Psoas muscle (tissue), 8 donors: ENCODE results near the gene FZD10. TPM values are rescaled to one million over a fixed set of nuclear protein-coding genes. Genes with fewer than 3 reads are reported as not detected.

Experiments used
- ATAC-seq, 4 donors: fragments of 200-7000 bp; cut with Tn5 transposase; one replicate each; pipeline ENCODE4 v1.9.1; 2020; ENCODE audit warnings: moderate library complexity in 3 of 4, mild to moderate bottlenecking in 2 of 4
- DNase-seq, 2 donors: peaks; one replicate each; pipeline ENCODE4 v3.0.0-alpha.2; 2020
- H3K27ac ChIP-seq: fragments of 200-600 bp; one replicate; pipeline ENCODE4 v1.8.0; 2022
- H3K27me3 ChIP-seq, 3 donors: fragments of 200-600 bp in 1 of 3; one replicate each; pipeline versions ENCODE4 v1.6.1 to v1.8.0; 2013 to 2022; ENCODE audit warnings: low read length in 2 of 3, mild to moderate bottlenecking in 2 of 3, moderate library complexity in 1 of 3; ENCODE audit not compliant: insufficient read depth in 3 of 3
- H3K36me3 ChIP-seq, 2 donors: fragments of 200-600 bp in 1 of 2; one replicate each; pipeline versions ENCODE4 v1.6.1 to v1.8.0; 2013 to 2022; ENCODE audit warnings: low read depth in 1 of 2, mild to moderate bottlenecking in 1 of 2, moderate library complexity in 1 of 2; ENCODE audit not compliant: insufficient read depth in 1 of 2
- H3K4me1 ChIP-seq: fragments of 200-600 bp; one replicate; pipeline ENCODE4 v1.8.0; 2022
- H3K4me3 ChIP-seq: fragments of 200-600 bp; one replicate; pipeline ENCODE4 v1.8.0; 2022; ENCODE audit warnings: mild to moderate bottlenecking
- H3K9me3 ChIP-seq: fragments of 200-600 bp; one replicate; pipeline ENCODE4 v1.8.0; 2022
- WGBS, 3 donors: extraction: QIAGEN DNeasy Blood & Tissue Kit; methylation state at CpG; one replicate each; pipeline versions ENCODE4 v1.1.6 to v1.1.7; 2013; 5-methylcytosine and 5-hydroxymethylcytosine counted together
- intact Hi-C, 2 donors: fragments of 100-400 bp; cut with DNase I; formaldehyde crosslinking; loops; one replicate each; pipeline versions ENCODE4 v1.11.0 to v1.14.2; 2022
- polyA plus RNA-seq, 3 donors: library from polyadenylated mRNA; stranded (reverse); fragments of 200-250 nt; gene quantifications; one replicate each; pipeline ENCODE4 v1.2.3, GENCODE V29; 2013
- total RNA-seq, 4 donors: library from RNA; stranded (reverse); fragmentation: NEBNext Ultra II Directional in 2 of 4; extraction: Animal tissue kit (Norgen Biotek cat#: 25700) in 2 of 4; gene quantifications; one replicate each; pipeline versions ENCODE4 v1.2.1 to v1.2.4, GENCODE V29; 2021 to 2023
- TF ChIP-seq, protein P1 (sequence below): fragments of 200-600 bp; IDR thresholded peaks from one replicate; pipeline ENCODE4 v1.8.0; 2022; ENCODE audit warnings: antibody characterized with exemption
- donor health status: healthy with polysubstance abuse.
- donor health status: DM: no; HTN: no; CAD: no; lungs with moderate emphysema.
- donor health status: Bipolar disorder and iron deficiency.
- donor health status: healthy.
- donor health status: DM: yes; HTN: yes; CAD: no.
- donor health status: DM: no; HTN: no; CAD: no.
- donor health status: DM: no; HTN: no; CAD: no.
- donor health status: DM: yes; HTN: yes; CAD: no.

FZD10 gene
- total and polyA plus RNA-seq, 7 donors: 0.17 to 0.68 (median 0.26) TPM

DNA sequence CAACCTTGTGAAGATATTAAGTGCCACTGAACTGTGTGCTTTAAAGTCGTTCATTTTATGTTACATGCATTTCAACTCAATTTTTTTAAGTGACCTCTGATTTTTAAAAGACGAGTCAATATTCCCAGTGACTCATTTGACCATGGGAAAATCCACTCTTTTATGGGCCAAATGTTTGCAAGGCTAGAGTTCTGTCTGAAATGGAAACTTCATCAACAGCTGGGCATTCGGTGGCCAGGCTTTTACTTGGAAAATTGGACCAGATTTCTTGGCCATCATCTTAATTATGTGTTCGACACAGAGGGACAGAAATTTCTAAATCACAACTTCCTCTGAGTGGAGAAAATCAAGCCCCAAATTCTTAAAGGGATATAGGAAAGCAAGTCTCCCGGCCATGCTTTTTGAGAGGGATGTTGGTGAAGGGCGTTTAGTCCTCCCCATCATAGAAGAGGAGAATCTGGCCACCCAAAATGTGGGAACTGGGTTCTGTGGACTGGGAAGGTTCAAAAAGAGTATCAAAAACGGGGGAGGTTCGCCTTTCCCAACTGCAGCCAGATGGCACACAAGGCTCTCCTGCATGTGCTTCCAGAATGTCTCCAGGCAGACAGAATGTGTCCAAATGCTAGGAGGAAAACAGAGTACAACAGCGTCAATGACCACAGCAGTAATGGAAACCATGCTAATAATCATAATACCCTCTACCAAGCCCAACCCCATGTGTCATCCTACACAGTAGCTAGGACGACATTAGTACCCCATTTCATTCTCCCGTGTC lies 40.9 kb upstream of the FZD10 start:
- WGBS, 3 donors: 21 to 31% (median 23%) methylated on average over 11 of the region's 11 CpGs
- intact Hi-C loops: no loop called here
- Histone ChIP-seq H3K9me3 (no peaks in the 10 kb centered on the region), H3K4me1 (no peaks in the 10 kb centered on the region), H3K27ac (peak overlapping the region; percentile 9), H3K4me3 (no peak overlapping the region), H3K36me3 (no peaks in the 10 kb centered on the region), H3K27me3 (peaks cover 0 to 15% (median 5%) of the 10 kb centered on the region in 3 donors)
- TF ChIP-seq, protein P1, sequence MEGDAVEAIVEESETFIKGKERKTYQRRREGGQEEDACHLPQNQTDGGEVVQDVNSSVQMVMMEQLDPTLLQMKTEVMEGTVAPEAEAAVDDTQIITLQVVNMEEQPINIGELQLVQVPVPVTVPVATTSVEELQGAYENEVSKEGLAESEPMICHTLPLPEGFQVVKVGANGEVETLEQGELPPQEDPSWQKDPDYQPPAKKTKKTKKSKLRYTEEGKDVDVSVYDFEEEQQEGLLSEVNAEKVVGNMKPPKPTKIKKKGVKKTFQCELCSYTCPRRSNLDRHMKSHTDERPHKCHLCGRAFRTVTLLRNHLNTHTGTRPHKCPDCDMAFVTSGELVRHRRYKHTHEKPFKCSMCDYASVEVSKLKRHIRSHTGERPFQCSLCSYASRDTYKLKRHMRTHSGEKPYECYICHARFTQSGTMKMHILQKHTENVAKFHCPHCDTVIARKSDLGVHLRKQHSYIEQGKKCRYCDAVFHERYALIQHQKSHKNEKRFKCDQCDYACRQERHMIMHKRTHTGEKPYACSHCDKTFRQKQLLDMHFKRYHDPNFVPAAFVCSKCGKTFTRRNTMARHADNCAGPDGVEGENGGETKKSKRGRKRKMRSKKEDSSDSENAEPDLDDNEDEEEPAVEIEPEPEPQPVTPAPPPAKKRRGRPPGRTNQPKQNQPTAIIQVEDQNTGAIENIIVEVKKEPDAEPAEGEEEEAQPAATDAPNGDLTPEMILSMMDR: no peak
- ATAC-seq (peak in 1 of 4 donors; percentile 49), DNase-seq (peak in 1 of 2 donors; percentile 60)

DNA sequence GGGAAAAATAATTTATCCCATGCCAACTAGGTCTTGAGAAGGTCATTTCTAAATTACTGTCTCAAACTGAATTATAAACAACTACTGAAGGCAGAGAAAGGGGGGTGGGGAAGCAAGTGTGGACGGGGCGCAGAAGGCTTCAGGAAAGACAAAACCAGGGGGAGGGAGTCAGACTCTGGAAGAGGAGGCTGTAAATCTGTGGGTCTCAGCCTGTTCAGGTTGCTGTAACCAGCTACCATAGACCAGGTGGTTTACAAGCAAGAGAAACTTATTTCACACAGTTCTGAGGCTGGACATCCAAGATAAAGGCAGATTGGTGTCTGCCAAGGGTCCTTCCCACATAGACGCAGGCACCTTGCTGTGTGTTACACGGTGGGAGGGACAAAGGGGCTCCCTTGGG lies 39.9 kb upstream of the FZD10 start:
- Histone ChIP-seq H3K9me3 (no peaks in the 10 kb centered on the region), H3K36me3 (no peaks in the 10 kb centered on the region), H3K27me3 (peaks cover 0 to 15% (median 5%) of the 10 kb centered on the region in 3 donors), H3K27ac (no peak overlapping the region), H3K4me3 (no peak overlapping the region), H3K4me1 (no peaks in the 10 kb centered on the region)
- intact Hi-C loops: no loop called here
- ATAC-seq (no peak), DNase-seq (no peak)
- 31 to 54% (median 37%) methylated on average over 4 of the region's 4 CpGs for WGBS, 3 donors
- TF ChIP-seq, protein P1: no peak

DNA sequence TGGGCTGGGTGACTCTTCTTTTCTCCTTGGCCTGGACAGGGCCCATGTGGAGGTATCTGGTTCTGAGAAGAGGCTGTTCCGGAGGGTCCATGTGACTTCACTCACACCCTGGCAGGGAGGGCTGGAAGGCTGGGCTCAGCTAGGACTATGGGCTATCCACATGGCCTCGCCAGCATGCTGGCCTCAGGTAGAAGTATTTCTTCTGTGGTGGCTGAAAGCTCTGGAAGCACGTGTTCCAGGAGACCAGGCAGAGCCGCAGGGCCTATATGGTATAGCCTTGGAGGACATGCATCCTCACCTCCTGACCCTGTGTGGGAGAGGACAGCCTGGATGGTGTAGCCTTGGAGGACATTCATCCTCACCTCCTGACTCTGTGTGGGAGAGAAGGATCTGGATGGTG lies 38.2 kb upstream of the FZD10 start:
- H3K36me3 ChIP-seq: no peaks in the 10 kb centered on the region
- DNase-seq (peak in 1 of 2 donors; percentile 13), ATAC-seq (no peak)
- peaks cover 0 to 15% (median 3%) of the 10 kb centered on the region in 3 donors for H3K27me3 ChIP-seq
- TF ChIP-seq, protein P1: no peak
- no peaks in the 10 kb centered on the region for H3K4me1 ChIP-seq
- WGBS, 3 donors: 83 to 91% (median 87%) methylated on average over 4 of the region's 4 CpGs
- H3K4me3 ChIP-seq: no peak overlapping the region
- intact Hi-C loops: no loop called here
- no peaks in the 10 kb centered on the region for H3K9me3 ChIP-seq
- H3K27ac ChIP-seq: no peak overlapping the region

DNA sequence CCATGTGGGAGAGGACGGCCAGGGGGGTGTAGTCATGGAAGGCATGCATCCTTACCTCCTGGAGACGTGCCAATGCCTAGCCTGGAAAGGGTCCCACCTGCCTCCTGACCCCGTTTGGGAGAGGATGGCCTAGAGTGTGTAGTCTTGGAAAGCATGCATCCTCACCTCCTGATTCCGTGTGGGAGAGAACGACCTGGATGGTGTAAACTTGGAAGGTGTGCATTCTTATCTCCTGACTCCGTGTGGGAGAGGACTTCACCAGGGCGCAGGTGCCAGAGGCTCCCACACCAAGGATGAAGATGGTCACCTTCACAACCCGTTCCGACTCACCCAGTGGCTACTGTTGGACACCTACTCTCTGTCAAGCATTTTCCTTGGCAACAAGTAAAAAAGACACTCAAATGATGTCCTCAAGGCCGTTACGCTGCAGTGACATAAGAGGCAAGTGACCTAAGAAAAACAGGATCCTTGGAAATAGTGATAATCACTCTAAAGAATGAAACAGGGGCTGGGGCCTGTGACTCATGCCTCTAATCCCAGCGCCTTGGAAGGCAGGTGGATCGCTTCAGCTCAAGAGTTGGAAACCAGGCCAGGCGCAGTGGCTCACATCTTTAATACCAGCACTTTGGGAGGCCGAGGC lies 37.5 kb upstream of the FZD10 start:
- H3K4me1 ChIP-seq: no peaks in the 10 kb centered on the region
- no peak overlapping the region for H3K27ac ChIP-seq
- no peak overlapping the region for H3K4me3 ChIP-seq
- intact Hi-C loops: no loop called here
- H3K9me3 ChIP-seq: no peaks in the 10 kb centered on the region
- H3K27me3 ChIP-seq: peaks cover 0 to 15% (median 0%) of the 10 kb centered on the region in 3 donors
- 67 to 79% (median 73%) methylated on average over 15 of the region's 15 CpGs for WGBS, 3 donors
- no peaks in the 10 kb centered on the region for H3K36me3 ChIP-seq
- TF ChIP-seq, protein P1: no peak
- peak in 1 of 2 donors; percentile 32 for DNase-seq
- ATAC-seq: no peak
